GM12878 (cell line): Measurements from ENCODE around the gene STAG1.

Source experiments
- ATF7 ChIP-seq: fragments of 450-650 bp; IDR thresholded peaks from 2 replicates; pipeline ENCODE4 v1.6.1; 2016; ENCODE audit warnings: low read depth, mild to moderate bottlenecking
- CHD2 ChIP-seq: IDR thresholded peaks from 2 replicates; pipeline ENCODE4 v1.6.1; 2011; ENCODE audit warnings: low read depth, low read length, improper control_type of control experiment, borderline replicate concordance
- CTCF ChIP-seq, 3 experiments: IDR thresholded peaks in 2 of 3; conservative IDR thresholded peaks in 1 of 3; 2 replicates each; pipeline ENCODE4 v1.5.1; 2011; ENCODE audit warnings: low read depth in 3 of 3, low read length in 3 of 3, mild to moderate bottlenecking in 3 of 3, control low read depth in 2 of 3, moderate library complexity in 2 of 3, inconsistent platforms in 1 of 3, mixed read lengths in 1 of 3; ENCODE audit not compliant: control insufficient read depth in 2 of 3, insufficient read depth in 1 of 3; ENCODE audit errors: extremely low read depth in 1 of 3
- IRF5 ChIP-seq: fragments of 450-650 bp; IDR thresholded peaks from 2 replicates; pipeline ENCODE4 v1.6.1; 2017; ENCODE audit warnings: borderline replicate concordance
- NR2C2 ChIP-seq: IDR thresholded peaks from 2 replicates; pipeline ENCODE4 v1.6.1; 2011; ENCODE audit warnings: borderline replicate concordance, low read depth; ENCODE audit not compliant: control insufficient read depth, insufficient read length
- POLR2A ChIP-seq: IDR thresholded peaks from 2 replicates; pipeline ENCODE4 v1.6.1; 2011; ENCODE audit warnings: low read depth, mild to moderate bottlenecking, low read length
- REST ChIP-seq: IDR thresholded peaks from 2 replicates; pipeline ENCODE4 v1.6.1; 2012; ENCODE audit warnings: mild to moderate bottlenecking, low read depth, low read length
- TCF3 ChIP-seq: IDR thresholded peaks from 2 replicates; pipeline ENCODE4 v1.6.1; 2012; ENCODE audit warnings: low read depth, mild to moderate bottlenecking, low read length, borderline replicate concordance; ENCODE audit not compliant: insufficient read depth
- ZNF687 ChIP-seq: fragments of 450-650 bp; IDR thresholded peaks from 2 replicates; pipeline ENCODE4 v1.6.1; 2017; ENCODE audit warnings: mild to moderate bottlenecking, moderate library complexity

GRCh38 chr3:136559896-136560295 is 192.3 kb downstream of the STAG1 start:
- TF ChIP-seq ATF7 (no peak), ZNF687 (no peak), NR2C2 (no peak), CTCF (IDR thresholded peaks at IDR 0.05 in 2 of 3, conservative IDR thresholded peaks at IDR 0.05 in 1 of 3; ENCODE audit: control insufficient read depth in 2 of 3, extremely low read depth in 1 of 3, insufficient read depth in 1 of 3, low read depth in 3 of 3, low read length in 3 of 3) (no peak), TCF3 (no peak), IRF5 (no peak), REST (no peak), CHD2 (no peak), POLR2A (no peak)
